SK-N-SH (cell line): ENCODE results near the gene OCIAD1. TPM values are rescaled to one million over a fixed set of nuclear protein-coding genes. Genes with fewer than 3 reads are reported as not detected.

Source experiments
- CTCF ChIA-PET: fragments of 300-600, 350-600 bp; formaldehyde crosslinking; extraction: SDS; loops from one replicate; lab custom pipeline; 2021; lab: Yijun Ruan, JAX
- POLR2A ChIA-PET: fragments of 350-600 bp; sonication (Branson Sonifier 250); formaldehyde crosslinking; extraction: SDS; loops from one replicate; lab custom pipeline; 2020; ENCODE audit warnings: antibody characterized with exemption, inconsistent platforms; lab: Yijun Ruan, JAX
- DNase-seq: peaks from one replicate; pipeline ENCODE4 v3.0.0; 2012
- H2AFZ ChIP-seq: fragments of 200-600 bp; sonication (generic); 2 replicates; pipeline ENCODE4 v1.8.1; 2016; ENCODE audit warnings: antibody characterized with exemption, mild to moderate bottlenecking, low read depth
- H3F3A ChIP-seq: fragments of 200-600 bp; sonication (generic); replicated peaks from 2 replicates; pipeline ENCODE3; 2016; ENCODE audit warnings: antibody characterized with exemption, mild to moderate bottlenecking; ENCODE audit not compliant: insufficient read depth
- H3K27ac ChIP-seq, 2 experiments: fragments of 200-500 bp in 1 of 2; fragments of 200-600 bp in 1 of 2; sonication (Bioruptor generic) in 1 of 2; sonication (generic), shearing (Covaris generic) in 1 of 2; 2 replicates each; pipeline versions ENCODE4 v1.5.1 to v1.6.1; 2014 to 2016; ENCODE audit warnings: low read depth in 2 of 2, inconsistent platforms in 1 of 2, low read length in 1 of 2, mild to moderate bottlenecking in 1 of 2, mixed read lengths in 1 of 2
- H3K27me3 ChIP-seq: fragments of 200-600 bp; sonication (generic), shearing (Covaris generic); 2 replicates; pipeline ENCODE4 v1.6.1; 2016; ENCODE audit warnings: mixed run types; ENCODE audit not compliant: insufficient read depth
- H3K36me3 ChIP-seq, 2 experiments: fragments of 200-500 bp in 1 of 2; fragments of 200-600 bp in 1 of 2; sonication (Bioruptor generic) in 1 of 2; sonication (generic) in 1 of 2; replicated peaks in 1 of 2; 2 replicates each; pipeline versions ENCODE3 to v1.5.1; 2014 to 2016; ENCODE audit warnings: low read length in 1 of 2, mild to moderate bottlenecking in 1 of 2; ENCODE audit not compliant: insufficient read depth in 2 of 2, control insufficient read depth in 1 of 2
- H3K4me1 ChIP-seq, 2 experiments: fragments of 200-500 bp in 1 of 2; fragments of 200-600 bp in 1 of 2; sonication (Bioruptor generic) in 1 of 2; sonication (generic), shearing (Covaris generic) in 1 of 2; 2 replicates each; pipeline versions ENCODE4 v1.5.1 to v1.6.1; 2014 to 2016; ENCODE audit warnings: low read depth in 1 of 2, low read length in 1 of 2, mixed run types in 1 of 2; ENCODE audit not compliant: insufficient read depth in 2 of 2, control insufficient read depth in 1 of 2
- H3K4me2 ChIP-seq: fragments of 200-600 bp; sonication (generic), shearing (Covaris generic); 2 replicates; pipeline ENCODE4 v1.6.1; 2017; ENCODE audit warnings: mixed run types
- H3K4me3 ChIP-seq, 2 experiments: fragments of 200-500 bp in 1 of 2; fragments of 200-600 bp in 1 of 2; sonication (Bioruptor generic) in 1 of 2; sonication (generic), shearing (Covaris generic) in 1 of 2; 2 replicates each; pipeline versions ENCODE4 v1.5.1 to v1.8.1; 2014 to 2016; ENCODE audit warnings: low read depth in 2 of 2, inconsistent platforms in 1 of 2, low read length in 1 of 2, mild to moderate bottlenecking in 1 of 2, mixed read lengths in 1 of 2, moderate library complexity in 1 of 2
- H3K79me2 ChIP-seq: fragments of 200-600 bp; sonication (generic); 2 replicates; pipeline ENCODE4 v1.8.1; 2017; ENCODE audit warnings: mild to moderate bottlenecking; ENCODE audit not compliant: insufficient read depth
- H3K9ac ChIP-seq: fragments of 200-600 bp; sonication (generic); 2 replicates; pipeline ENCODE4 v1.6.1; 2017; ENCODE audit warnings: mixed run types
- H3K9me2 ChIP-seq: fragments of 200-600 bp; sonication (generic); 2 replicates; pipeline ENCODE4 v1.6.1; 2017; ENCODE audit warnings: mixed run types
- H3K9me3 ChIP-seq: fragments of 200-600 bp; sonication (generic); 2 replicates; pipeline ENCODE4 v1.6.1; 2017; ENCODE audit warnings: mixed run types, mild to moderate bottlenecking, moderate library complexity
- H4K20me1 ChIP-seq: fragments of 200-600 bp; sonication (generic); 2 replicates; pipeline ENCODE4 v1.6.1; 2017; ENCODE audit warnings: mild to moderate bottlenecking, mixed run types; ENCODE audit not compliant: insufficient read depth
- EP300 ChIP-seq, 2 experiments: IDR thresholded peaks; 2 replicates each; pipeline versions ENCODE4 v1.4.0 to v1.6.1; 2012; ENCODE audit warnings: borderline replicate concordance in 1 of 2, low read depth in 1 of 2, low read length in 1 of 2
- EZH2phosphoT487 ChIP-seq: fragments of 200-600 bp; sonication (generic); IDR thresholded peaks from 2 replicates; pipeline ENCODE4 v1.6.1; 2017; ENCODE audit warnings: low read depth, mixed run types, mild to moderate bottlenecking, antibody characterized with exemption, moderate library complexity, borderline replicate concordance
- FOXJ3 ChIP-seq: sonication (generic); formaldehyde crosslinking; IDR thresholded peaks from 2 replicates; pipeline ENCODE4 v1.5.1; 2020; ENCODE audit warnings: mild to moderate bottlenecking, missing genetic modification reagents
- GATA2 ChIP-seq: sonication (generic); formaldehyde crosslinking; IDR thresholded peaks from 2 replicates; pipeline ENCODE4 v1.5.0; 2020; ENCODE audit warnings: mild to moderate bottlenecking, missing genetic modification reagents
- IRF3 ChIP-seq: fragments of 150-350 bp; IDR thresholded peaks from 2 replicates; pipeline ENCODE4 v1.6.1; 2016; ENCODE audit warnings: mild to moderate bottlenecking, low read depth, low read length
- MXI1 ChIP-seq: IDR thresholded peaks from 2 replicates; pipeline ENCODE4 v1.6.1; 2012; ENCODE audit warnings: mild to moderate bottlenecking, low read depth, low read length, improper control_type of control experiment
- NRF1 ChIP-seq: IDR thresholded peaks from 2 replicates; pipeline ENCODE4 v1.6.1; 2012; ENCODE audit warnings: low read depth, mild to moderate bottlenecking, low read length
- REST ChIP-seq: IDR thresholded peaks from 2 replicates; pipeline ENCODE4 v1.6.1; 2012; ENCODE audit warnings: mild to moderate bottlenecking, low read depth, low read length, moderate library complexity
- RFX5 ChIP-seq: IDR thresholded peaks from 2 replicates; pipeline ENCODE4 v1.6.1; 2012; ENCODE audit warnings: mild to moderate bottlenecking, improper control_type of control experiment, low read length
- SIN3A ChIP-seq: IDR thresholded peaks from 2 replicates; pipeline ENCODE4 v1.6.1; 2012; ENCODE audit warnings: low read depth, mild to moderate bottlenecking, low read length, moderate library complexity, borderline replicate concordance
- WGBS: methylation state at CpG from one replicate; pipeline ENCODE4 v1.1.6; 2017; ENCODE audit warnings: low lambda C conversion rate; 5-methylcytosine and 5-hydroxymethylcytosine counted together
- polyA plus RNA-seq, 3 experiments: library from polyadenylated mRNA; depleted of rRNA; stranded (reverse); fragments of >200 nt; gene quantifications; 2 replicates each; pipeline ENCODE4 v1.2.3, GENCODE V29; 2012
- TF ChIP-seq, protein P1 (sequence below): IDR thresholded peaks from 2 replicates; pipeline ENCODE4 v1.4.0; 2012; ENCODE audit warnings: low read depth

The OCIAD1 gene
- polyA plus RNA-seq, 1 of the 3 experiments (the other 2 are of a cell fraction) = 113 TPM

DNA sequence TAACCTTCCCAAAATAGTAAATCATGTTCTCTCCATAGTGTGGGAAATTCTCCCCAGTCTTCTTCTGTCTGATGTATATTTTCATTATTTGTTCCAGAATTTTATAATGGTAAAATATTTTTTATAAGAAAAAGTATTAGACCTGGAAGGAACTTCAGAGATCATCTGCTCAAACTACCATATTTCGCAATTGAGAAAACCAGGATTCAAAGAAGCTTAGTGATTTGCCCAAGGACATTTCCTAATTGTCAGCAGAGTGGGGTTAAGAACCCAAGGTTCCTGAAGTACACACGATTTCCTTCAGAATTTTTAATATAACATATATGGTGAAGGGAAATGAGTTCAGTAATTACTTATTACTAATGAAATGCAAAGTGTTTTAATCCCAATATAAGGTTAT is 24.1 kb downstream of the OCIAD1 start:
- no peak for DNase-seq
- POLR2A ChIA-PET = no interaction called here
- H3F3A ChIP-seq = peaks cover 4% of the 10 kb centered on the region
- H2AFZ ChIP-seq = no peak overlapping the region
- 96% methylated on average over 2 of the region's 2 CpGs for WGBS
- H4K20me1 ChIP-seq = no peaks in the 10 kb centered on the region
- no peak overlapping the region for H3K4me3 ChIP-seq
- no peak overlapping the region for H3K9ac ChIP-seq
- H3K4me2 ChIP-seq = no peak overlapping the region
- no peaks in the 10 kb centered on the region for H3K9me2 ChIP-seq
- no peaks in the 10 kb centered on the region for H3K4me1 ChIP-seq
- H3K9me3 ChIP-seq = no peaks in the 10 kb centered on the region
- CTCF ChIA-PET = no interaction called here
- peaks cover 49 to 80% of the 10 kb centered on the region in 2 experiments for H3K36me3 ChIP-seq
- H3K27ac ChIP-seq = no peak overlapping the region
- TF ChIP-seq SIN3A (no peak), IRF3 (no peak), MXI1 (no peak), RFX5 (no peak), GATA2 (CRISPR knock-in tag) (no peak), EP300 (IDR thresholded peaks at IDR 0.05; ENCODE audit: borderline replicate concordance in 1 of 2, low read depth in 1 of 2, low read length in 1 of 2) (no peak)
- TF ChIP-seq, protein P1, sequence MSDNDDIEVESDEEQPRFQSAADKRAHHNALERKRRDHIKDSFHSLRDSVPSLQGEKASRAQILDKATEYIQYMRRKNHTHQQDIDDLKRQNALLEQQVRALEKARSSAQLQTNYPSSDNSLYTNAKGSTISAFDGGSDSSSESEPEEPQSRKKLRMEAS = no peak
- H3K79me2 ChIP-seq = peaks cover 2% of the 10 kb centered on the region
- H3K27me3 ChIP-seq = no peaks in the 10 kb centered on the region

DNA sequence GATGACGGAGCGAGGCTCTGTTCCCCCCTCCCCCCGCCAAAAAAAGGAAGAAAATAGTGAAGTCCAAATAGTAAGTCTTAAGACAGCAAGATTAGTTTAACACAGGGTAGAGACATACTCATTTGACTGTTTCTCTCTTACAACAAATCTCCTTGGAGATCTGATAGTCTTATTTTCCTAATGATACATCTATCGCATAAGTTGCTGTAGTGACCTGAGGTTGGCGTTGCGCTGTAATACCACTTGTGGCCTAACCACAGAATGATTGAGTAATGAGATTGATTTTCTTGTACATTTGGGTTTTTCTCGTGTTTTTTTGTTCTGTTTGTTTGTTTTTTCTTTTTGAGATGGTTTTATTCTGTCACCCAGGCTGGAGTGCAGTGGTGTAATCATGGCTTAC is 27.2 kb downstream of the OCIAD1 start:
- CTCF ChIA-PET = no interaction called here
- H3K27me3 ChIP-seq = no peaks in the 10 kb centered on the region

GRCh38 chr4:48862038-48862437 is 31.1 kb downstream of the OCIAD1 start:
- H3K36me3 ChIP-seq = peaks cover 28 to 50% of the 10 kb centered on the region in 2 experiments
- no peak overlapping the region for H3K4me2 ChIP-seq
- H3F3A ChIP-seq = peaks cover 6% of the 10 kb centered on the region
- H3K9me3 ChIP-seq = no peaks in the 10 kb centered on the region
- H3K79me2 ChIP-seq = no peaks in the 10 kb centered on the region
- H3K9ac ChIP-seq = no peak overlapping the region
- H4K20me1 ChIP-seq = no peaks in the 10 kb centered on the region
- no peak overlapping the region for H3K4me3 ChIP-seq
- no peak for TF ChIP-seq NRF1
- TF ChIP-seq GATA2 (CRISPR knock-in tag) = no peak
- TF ChIP-seq REST = no peak
- no peaks in the 10 kb centered on the region for H3K4me1 ChIP-seq
- H3K27ac ChIP-seq = no peak overlapping the region
- no peaks in the 10 kb centered on the region for H3K27me3 ChIP-seq
- WGBS = 100% methylated on average over 3 of the region's 3 CpGs
- POLR2A ChIA-PET = no interaction called here
- CTCF ChIA-PET = interaction anchor here (1.4 kb wide), 1 partner anchor 13 kb away, joined by 4 read pairs; no protein-coding TSS in a partner anchor
- DNase-seq = no peak
- no peaks in the 10 kb centered on the region for H3K9me2 ChIP-seq
- no peak overlapping the region for H2AFZ ChIP-seq

More for the DNA sequence above, 27.2 kb downstream of the OCIAD1 start:
- no peak for DNase-seq
- Histone ChIP-seq H3K4me1 (no peaks in the 10 kb centered on the region), H3K79me2 (no peaks in the 10 kb centered on the region), H3K9me3 (no peaks in the 10 kb centered on the region), H3K9ac (no peak overlapping the region), H3K27ac (no peak overlapping the region), H3F3A (peaks cover 6% of the 10 kb centered on the region), H3K36me3 (peaks cover 47 to 83% of the 10 kb centered on the region in 2 experiments), H3K9me2 (no peaks in the 10 kb centered on the region), H2AFZ (no peak overlapping the region), H3K4me2 (no peak overlapping the region), H4K20me1 (no peaks in the 10 kb centered on the region), H3K4me3 (no peak overlapping the region)
- 95% methylated on average over 6 of the region's 7 CpGs for WGBS
- POLR2A ChIA-PET = no interaction called here
- TF ChIP-seq FOXJ3 (CRISPR knock-in tag) (no peak), EZH2phosphoT487 (no peak)
